Suprapubic skin (tissue), 4 donors: ENCODE measurements around the gene ZNF526. TPM values are rescaled to one million over a fixed set of nuclear protein-coding genes. Genes with fewer than 3 reads are reported as not detected.

ENCODE experiments used
- DNase-seq, 2 donors: peaks; one replicate each; pipeline ENCODE4 v3.0.0-alpha.2; 2019; ENCODE audit warnings: low spot score in 2 of 2
- H3K27ac ChIP-seq: fragments of 200-600 bp; sonication (generic); one replicate; pipeline ENCODE4 v1.5.1; 2019
- H3K27me3 ChIP-seq: fragments of 200-600 bp; sonication (generic); one replicate; pipeline ENCODE4 v1.5.1; 2019
- H3K36me3 ChIP-seq: fragments of 200-600 bp; sonication (generic); one replicate; pipeline ENCODE4 v1.5.1; 2019
- H3K4me1 ChIP-seq: fragments of 200-600 bp; sonication (generic); one replicate; pipeline ENCODE4 v1.5.1; 2019
- H3K4me3 ChIP-seq: fragments of 200-600 bp; sonication (generic); one replicate; pipeline ENCODE4 v1.5.1; 2019; ENCODE audit warnings: mild to moderate bottlenecking
- H3K9me3 ChIP-seq: fragments of 200-600 bp; sonication (generic); one replicate; pipeline ENCODE4 v1.5.1; 2019
- CTCF ChIP-seq, 2 donors: fragments of 200-600 bp in 1 of 2; fragments of 450-650 bp in 1 of 2; sonication (generic) in 1 of 2; IDR thresholded peaks; one replicate each; pipeline ENCODE4 v1.5.1; 2016 to 2019; ENCODE audit warnings: antibody characterized with exemption in 2 of 2, mild to moderate bottlenecking in 1 of 2, moderate library complexity in 1 of 2
- EP300 ChIP-seq: sonication (generic); formaldehyde crosslinking; IDR thresholded peaks from one replicate; pipeline ENCODE4 v1.6.1; 2017; ENCODE audit warnings: antibody characterized with exemption
- POLR2A ChIP-seq, 2 donors: fragments of 450-650 bp; IDR thresholded peaks; one replicate each; pipeline ENCODE4 v1.6.1; 2017; ENCODE audit warnings: antibody characterized with exemption in 2 of 2, mild to moderate bottlenecking in 2 of 2, moderate library complexity in 2 of 2
- POLR2AphosphoS5 ChIP-seq, 3 donors: sonication (generic); formaldehyde crosslinking; IDR thresholded peaks; one replicate each; pipeline ENCODE4 v1.6.1; 2017; ENCODE audit warnings: antibody characterized with exemption in 3 of 3
- WGBS: methylation state at CpG from one replicate; pipeline ENCODE4 v1.1.5; 2018; 5-methylcytosine and 5-hydroxymethylcytosine counted together
- total RNA-seq, 4 donors: library from RNA; depleted of rRNA; stranded (reverse); fragments of >200 nt; gene quantifications; one replicate each; pipeline ENCODE4 v1.1.0, GENCODE V29; 2016

ZNF526 gene
- 10 to 100 TPM in 2 of 4 donors, 1 to 10 TPM in 2; 4.2 to 12.9 (median 8.9) TPM for total RNA-seq

DNA sequence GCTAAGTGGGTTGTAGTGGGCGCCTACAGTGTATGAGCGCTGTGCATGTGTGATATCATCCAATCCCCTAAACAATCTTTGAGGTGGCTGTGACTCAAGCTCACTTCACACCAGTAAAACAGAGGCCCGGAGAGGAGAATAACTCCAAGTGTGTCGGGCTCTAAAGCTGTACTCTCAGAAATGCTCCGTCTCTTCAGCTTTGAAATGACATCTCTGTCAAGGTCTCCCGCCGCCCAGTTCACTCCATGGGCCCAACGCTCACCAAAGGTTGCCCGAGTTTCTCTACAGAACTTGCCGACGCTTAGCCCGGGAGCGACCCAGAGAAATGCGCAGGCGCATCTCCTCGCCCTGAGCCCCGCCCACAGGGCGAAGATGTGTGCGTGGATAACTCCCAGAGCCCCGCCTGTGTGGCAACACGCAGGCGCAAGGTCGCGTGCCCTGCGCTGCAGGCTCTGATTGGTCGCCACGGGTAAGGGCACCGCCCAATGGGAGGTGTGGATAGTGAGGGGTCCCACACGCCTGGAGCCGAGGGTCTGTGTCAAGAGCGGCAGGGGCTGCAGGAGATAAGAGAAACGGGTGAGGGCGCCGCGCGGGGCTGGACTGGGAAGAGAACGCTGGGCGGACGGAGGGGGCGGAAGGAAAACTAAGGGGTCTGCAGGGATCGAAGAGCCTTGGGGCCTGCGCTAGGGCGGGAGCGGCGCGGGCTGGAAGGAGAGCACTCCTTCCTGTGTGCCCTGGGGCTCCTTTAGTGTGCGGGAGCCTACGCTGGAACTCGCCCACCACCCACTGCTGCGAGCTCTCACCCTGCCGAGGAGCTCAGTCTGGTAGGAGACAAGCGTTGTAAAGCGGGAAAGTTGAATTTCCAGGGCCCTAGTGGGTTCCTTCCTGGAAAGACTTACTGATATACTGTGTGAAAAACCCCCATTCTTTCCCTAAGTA, at the start of gene ZNF526:
Gene ZNF526 (plus strand): TSS at position 501 of the 939 bp plus-strand sequence. CDS start 4,092 bp downstream, outside the sequence.
- no peaks in the 10 kb centered on the region for H3K27me3 ChIP-seq
- H3K4me1 ChIP-seq, result peaks cover 54% of the 10 kb centered on the region
- H3K36me3 ChIP-seq, result peaks cover 11% of the 10 kb centered on the region
- no peaks in the 10 kb centered on the region for H3K9me3 ChIP-seq
- DNase-seq, result peak; percentile 98 to 99
- peak within 1 kb of the TSS; percentile 81 for H3K27ac ChIP-seq
- H3K4me3 ChIP-seq, result peak within 1 kb of the TSS; percentile 87
- WGBS, result under 1% methylated on average over 47 of the region's 53 CpGs
- TF ChIP-seq POLR2AphosphoS5 (IDR thresholded peaks at IDR 0.05) (peak in 1 of 3 donors; percentile 82), EP300 (no peak), POLR2A (IDR thresholded peaks at IDR 0.05) (no peak), CTCF (IDR thresholded peaks at IDR 0.05) (no peak)

- H3K27ac ChIP-seq, result no peak overlapping the region
- H3K36me3 ChIP-seq, result no peaks in the 10 kb centered on the region
- peaks cover 27% of the 10 kb centered on the region for H3K27me3 ChIP-seq
- no peak for TF ChIP-seq POLR2AphosphoS5 (IDR thresholded peaks at IDR 0.05)
- TF ChIP-seq CTCF (IDR thresholded peaks at IDR 0.05), result no peak
- TF ChIP-seq EP300, result no peak
- no peak for TF ChIP-seq POLR2A (IDR thresholded peaks at IDR 0.05)
- no peak overlapping the region for H3K4me3 ChIP-seq
- no peak for DNase-seq
- WGBS, result 88% methylated on average over 12 of the region's 16 CpGs
- H3K4me1 ChIP-seq, result peaks cover 3% of the 10 kb centered on the region
- no peaks in the 10 kb centered on the region for H3K9me3 ChIP-seq
Observed at GRCh38 chr19:42170715-42171114, 49.4 kb upstream of the ZNF526 start.

GRCh38 chr19:42172261-42172660, 47.9 kb upstream of the ZNF526 start:
- H3K36me3 ChIP-seq, result no peaks in the 10 kb centered on the region
- peaks cover 37% of the 10 kb centered on the region for H3K27me3 ChIP-seq
- H3K4me3 ChIP-seq, result no peak overlapping the region
- H3K9me3 ChIP-seq, result no peaks in the 10 kb centered on the region
- no peak for TF ChIP-seq EP300
- no peak for TF ChIP-seq POLR2A (IDR thresholded peaks at IDR 0.05)
- no peak for TF ChIP-seq POLR2AphosphoS5 (IDR thresholded peaks at IDR 0.05)
- TF ChIP-seq CTCF (IDR thresholded peaks at IDR 0.05), result no peak
- H3K27ac ChIP-seq, result no peak overlapping the region
- no peak for DNase-seq
- WGBS, result 97% methylated on average over 7 of the region's 7 CpGs
- peaks cover 16% of the 10 kb centered on the region for H3K4me1 ChIP-seq

GRCh38 chr19:42173695-42174094, 46.4 kb upstream of the ZNF526 start:
- peaks cover 51% of the 10 kb centered on the region for H3K27me3 ChIP-seq
- no peak for DNase-seq

More at GRCh38 chr19:42173695-42174094, 46.4 kb upstream of the ZNF526 start:
- TF ChIP-seq POLR2A (IDR thresholded peaks at IDR 0.05) (no peak), POLR2AphosphoS5 (IDR thresholded peaks at IDR 0.05) (no peak), CTCF (IDR thresholded peaks at IDR 0.05) (no peak), EP300 (no peak)
- H3K36me3 ChIP-seq, result no peaks in the 10 kb centered on the region
- 67% methylated on average over 4 of the region's 5 CpGs for WGBS
- no peak overlapping the region for H3K4me3 ChIP-seq
- peaks cover 18% of the 10 kb centered on the region for H3K4me1 ChIP-seq
- no peaks in the 10 kb centered on the region for H3K9me3 ChIP-seq
- H3K27ac ChIP-seq, result no peak overlapping the region
